Upper lobe of left lung (tissue), 6 donors: Measurements from ENCODE around the gene SORBS1. TPM values are rescaled to one million over a fixed set of nuclear protein-coding genes. Genes with fewer than 3 reads are reported as not detected.

Experiments
- ATAC-seq, 2 donors: fragments of 200-7000 bp; cut with Tn5 transposase; one replicate each; pipeline ENCODE4 v1.9.1; 2022; ENCODE audit warnings: mild to moderate bottlenecking in 2 of 2, moderate library complexity in 2 of 2; ENCODE audit not compliant: low FRiP score in 2 of 2
- DNase-seq, 2 donors: peaks; one replicate each; pipeline ENCODE4 v3.0.0-alpha.2; 2019 to 2020
- H3K27ac ChIP-seq, 4 donors: fragments of 200-600 bp; sonication (generic); one replicate each; pipeline ENCODE4 v1.5.1; 2016 to 2019
- H3K27me3 ChIP-seq, 4 donors: fragments of 200-600 bp; sonication (generic); one replicate each; pipeline ENCODE4 v1.5.1; 2017 to 2019
- H3K36me3 ChIP-seq, 4 donors: fragments of 200-600 bp; sonication (generic); one replicate each; pipeline ENCODE4 v1.5.1; 2016 to 2019
- H3K4me1 ChIP-seq, 4 donors: fragments of 200-600 bp; sonication (generic); one replicate each; pipeline ENCODE4 v1.5.1; 2018 to 2019
- H3K4me3 ChIP-seq, 4 donors: fragments of 200-600 bp; sonication (generic); one replicate each; pipeline ENCODE4 v1.5.1; 2017 to 2019; ENCODE audit warnings: mild to moderate bottlenecking in 2 of 4, moderate library complexity in 1 of 4
- H3K9me3 ChIP-seq, 4 donors: fragments of 200-600 bp; sonication (generic); one replicate each; pipeline ENCODE4 v1.5.1; 2018 to 2019
- EP300 ChIP-seq, 4 donors: sonication (generic); formaldehyde crosslinking; IDR thresholded peaks; one replicate each; pipeline ENCODE4 v1.5.1; 2017; ENCODE audit warnings: antibody characterized with exemption in 4 of 4, control low read depth in 2 of 4
- POLR2A ChIP-seq, 4 donors: fragments of 450-650 bp; IDR thresholded peaks; one replicate each; pipeline ENCODE4 v1.5.1; 2016 to 2017; ENCODE audit warnings: antibody characterized with exemption in 4 of 4, mild to moderate bottlenecking in 2 of 4
- POLR2AphosphoS5 ChIP-seq, 2 donors: sonication (generic); formaldehyde crosslinking; IDR thresholded peaks; one replicate each; pipeline ENCODE4 v1.5.1; 2017; ENCODE audit warnings: antibody characterized with exemption in 2 of 2
- WGBS, 2 donors: methylation state at CpG; one replicate each; pipeline ENCODE4 v1.1.5; 2017 to 2018; 5-methylcytosine and 5-hydroxymethylcytosine counted together
- total RNA-seq, 6 donors: library from RNA; depleted of rRNA in 4 of 6; stranded (reverse); fragments of >200 nt in 4 of 6; gene quantifications; one replicate each; pipeline versions ENCODE4 v1.1.0 to v1.2.1, GENCODE V29; 2016 to 2021
- TF ChIP-seq, protein P1 (sequence below), 6 experiments: fragments of 450-650 bp in 4 of 6; fragments of 200-600 bp in 2 of 6; sonication (generic) in 2 of 6; IDR thresholded peaks; one replicate each; pipeline ENCODE4 v1.5.1; 2016 to 2019; ENCODE audit warnings: antibody characterized with exemption in 6 of 6
- donor health status: DM: no; HTN: no; CAD: no; lungs with moderate emphysema.
- donor health status: DM: no; HTN: yes; CAD: no; lungs with severe emphysema.

The SORBS1 gene
- total RNA-seq, 6 donors from 2014 or later: 45.8 to 116 (median 71.7) TPM

DNA sequence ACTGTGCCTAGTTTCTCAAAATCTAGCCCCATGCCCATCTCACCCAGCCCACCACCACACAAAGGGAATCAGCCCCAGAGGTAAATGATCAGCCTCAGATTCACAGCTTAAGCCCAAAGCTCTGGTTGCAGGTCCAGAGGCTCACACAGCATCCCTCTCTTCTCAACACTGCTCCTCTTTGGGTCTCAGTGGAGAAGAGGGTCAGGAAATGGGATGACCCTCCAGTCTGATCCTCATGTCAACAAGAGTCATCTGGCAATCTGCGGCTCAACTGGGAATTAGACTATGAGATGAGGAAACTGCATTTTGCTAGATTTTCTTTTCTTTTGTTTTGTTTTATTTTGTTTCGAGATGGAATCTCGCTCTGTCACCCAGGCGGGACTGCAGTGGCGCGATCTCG, 144.2 kb downstream of the SORBS1 start:
- 95 to 99% methylated on average over 7 of the region's 7 CpGs for WGBS, 2 donors
- H3K36me3 ChIP-seq: peaks cover 0 to 50% (median 6%) of the 10 kb centered on the region in 4 donors

DNA sequence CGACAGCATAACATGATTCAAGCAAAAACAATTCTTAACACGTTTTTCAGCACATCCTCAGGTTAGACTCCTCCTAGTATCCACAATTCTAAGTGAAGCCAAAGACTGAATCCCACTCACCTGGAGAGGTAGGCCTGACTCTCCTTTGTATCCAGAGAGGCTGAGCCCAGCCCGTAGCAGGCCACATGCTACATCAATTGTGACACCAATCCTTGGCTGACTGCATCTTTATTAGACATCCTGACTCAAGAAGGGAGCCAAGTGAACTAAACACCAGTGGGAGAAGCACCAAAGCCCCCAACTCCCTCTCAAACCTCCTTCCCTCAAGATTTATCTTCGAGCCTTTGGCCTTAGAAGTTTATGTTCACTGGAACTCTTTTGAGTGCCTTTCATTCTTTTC, 144.9 kb downstream of the SORBS1 start:
- H3K27ac ChIP-seq: no peak overlapping the region
- WGBS, 2 donors: 69 to 84% methylated on average over 4 of the region's 4 CpGs

More for the DNA sequence above, 144.2 kb downstream of the SORBS1 start:
- no peaks in the 10 kb centered on the region for H3K9me3 ChIP-seq
- ATAC-seq (no peak), DNase-seq (no peak)
- TF ChIP-seq, protein P1, sequence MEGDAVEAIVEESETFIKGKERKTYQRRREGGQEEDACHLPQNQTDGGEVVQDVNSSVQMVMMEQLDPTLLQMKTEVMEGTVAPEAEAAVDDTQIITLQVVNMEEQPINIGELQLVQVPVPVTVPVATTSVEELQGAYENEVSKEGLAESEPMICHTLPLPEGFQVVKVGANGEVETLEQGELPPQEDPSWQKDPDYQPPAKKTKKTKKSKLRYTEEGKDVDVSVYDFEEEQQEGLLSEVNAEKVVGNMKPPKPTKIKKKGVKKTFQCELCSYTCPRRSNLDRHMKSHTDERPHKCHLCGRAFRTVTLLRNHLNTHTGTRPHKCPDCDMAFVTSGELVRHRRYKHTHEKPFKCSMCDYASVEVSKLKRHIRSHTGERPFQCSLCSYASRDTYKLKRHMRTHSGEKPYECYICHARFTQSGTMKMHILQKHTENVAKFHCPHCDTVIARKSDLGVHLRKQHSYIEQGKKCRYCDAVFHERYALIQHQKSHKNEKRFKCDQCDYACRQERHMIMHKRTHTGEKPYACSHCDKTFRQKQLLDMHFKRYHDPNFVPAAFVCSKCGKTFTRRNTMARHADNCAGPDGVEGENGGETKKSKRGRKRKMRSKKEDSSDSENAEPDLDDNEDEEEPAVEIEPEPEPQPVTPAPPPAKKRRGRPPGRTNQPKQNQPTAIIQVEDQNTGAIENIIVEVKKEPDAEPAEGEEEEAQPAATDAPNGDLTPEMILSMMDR (IDR thresholded peaks at IDR 0.05): no peak
- TF ChIP-seq EP300 (IDR thresholded peaks at IDR 0.05) (no peak), POLR2AphosphoS5 (IDR thresholded peaks at IDR 0.05) (no peak), POLR2A (IDR thresholded peaks at IDR 0.05) (no peak)
- H3K27me3 ChIP-seq: no peaks in the 10 kb centered on the region
- no peaks in the 10 kb centered on the region for H3K4me1 ChIP-seq
- H3K27ac ChIP-seq: no peak overlapping the region
- H3K4me3 ChIP-seq: no peak overlapping the region

DNA sequence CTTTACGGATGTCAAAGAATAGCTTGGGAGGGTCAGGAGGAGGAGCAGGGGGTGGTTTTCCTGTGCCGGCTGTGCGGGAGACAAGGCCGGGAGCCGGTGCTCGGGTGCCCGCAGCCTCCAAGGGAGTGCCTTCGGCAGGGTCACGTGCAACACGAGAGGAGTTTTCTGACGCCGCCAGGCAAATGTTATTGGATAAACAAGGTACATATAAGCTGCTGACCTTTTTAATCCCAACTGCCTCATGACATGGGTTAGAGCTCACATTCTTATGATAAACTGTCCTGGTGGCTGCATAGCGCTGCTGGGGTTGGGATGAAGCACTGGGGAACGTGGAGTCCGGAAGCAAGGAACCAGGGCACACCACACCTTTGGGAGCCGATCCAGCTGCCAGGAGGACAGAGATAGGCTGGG, 145.5 kb downstream of the SORBS1 start:
- Histone ChIP-seq H3K4me1 (no peaks in the 10 kb centered on the region), H3K9me3 (no peaks in the 10 kb centered on the region), H3K27ac (no peak overlapping the region), H3K4me3 (no peak overlapping the region), H3K27me3 (no peaks in the 10 kb centered on the region), H3K36me3 (peaks cover 0 to 44% (median 6%) of the 10 kb centered on the region in 4 donors)
- DNase-seq (peak in 1 of 2 donors; percentile 56), ATAC-seq (no peak)
- 92 to 96% methylated on average over 16 of the region's 16 CpGs for WGBS, 2 donors
- TF ChIP-seq POLR2A (IDR thresholded peaks at IDR 0.05) (no peak), POLR2AphosphoS5 (IDR thresholded peaks at IDR 0.05) (no peak), EP300 (IDR thresholded peaks at IDR 0.05) (no peak)
- TF ChIP-seq, protein P1 (IDR thresholded peaks at IDR 0.05): no peak

More for the DNA sequence above, 144.9 kb downstream of the SORBS1 start:
- TF ChIP-seq, protein P1 (IDR thresholded peaks at IDR 0.05): no peak
- TF ChIP-seq POLR2A (IDR thresholded peaks at IDR 0.05) (no peak), POLR2AphosphoS5 (IDR thresholded peaks at IDR 0.05) (no peak), EP300 (IDR thresholded peaks at IDR 0.05) (no peak)
- H3K9me3 ChIP-seq: no peaks in the 10 kb centered on the region
- H3K4me3 ChIP-seq: no peak overlapping the region
- H3K4me1 ChIP-seq: no peaks in the 10 kb centered on the region
- peaks cover 0 to 43% (median 6%) of the 10 kb centered on the region in 4 donors for H3K36me3 ChIP-seq
- no peaks in the 10 kb centered on the region for H3K27me3 ChIP-seq
- ATAC-seq (no peak), DNase-seq (no peak)

DNA sequence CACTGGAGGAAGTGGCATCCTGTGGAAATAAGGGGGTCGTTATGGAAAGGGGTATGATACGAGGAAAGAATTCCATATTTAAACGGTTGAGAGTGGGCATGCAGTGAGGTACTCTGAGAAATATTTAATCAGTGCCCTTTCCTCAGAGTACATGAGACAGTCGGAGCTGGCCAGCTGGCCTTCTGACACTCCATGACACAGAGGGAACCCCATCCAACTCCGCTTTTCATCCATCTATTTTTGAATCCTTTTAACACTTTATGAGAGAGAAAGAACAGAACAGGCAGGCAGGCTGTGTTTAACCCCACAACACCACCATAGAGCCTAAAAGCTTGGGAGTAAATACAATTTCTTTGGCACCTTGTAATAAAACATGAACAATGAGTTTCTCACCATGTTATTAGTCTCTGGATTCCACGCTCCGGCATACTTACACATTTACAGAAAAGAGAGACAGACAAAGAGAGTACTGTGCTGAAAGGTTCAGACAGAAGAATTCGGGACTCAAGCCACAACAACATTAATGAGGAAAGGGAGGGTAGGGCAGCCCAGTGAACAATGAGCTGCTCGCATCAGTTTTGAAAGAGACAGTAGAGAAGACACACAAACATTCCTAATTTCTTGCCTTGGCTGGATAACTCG, 146.2 kb downstream of the SORBS1 start:
- 87 to 88% methylated on average over 10 of the region's 10 CpGs for WGBS, 2 donors
- Histone ChIP-seq H3K36me3 (peaks cover 2 to 46% (median 6%) of the 10 kb centered on the region in 4 donors), H3K27ac (peak overlapping the region in 2 of 4 donors; percentile 8 to 52), H3K4me1 (no peaks in the 10 kb centered on the region), H3K4me3 (no peak overlapping the region), H3K9me3 (no peaks in the 10 kb centered on the region), H3K27me3 (no peaks in the 10 kb centered on the region)
- no peak for DNase-seq
- no peak for ATAC-seq
- TF ChIP-seq POLR2A (IDR thresholded peaks at IDR 0.05) (no peak), EP300 (IDR thresholded peaks at IDR 0.05) (no peak), POLR2AphosphoS5 (IDR thresholded peaks at IDR 0.05) (no peak)
- TF ChIP-seq, protein P1 (IDR thresholded peaks at IDR 0.05): no peak
